Measurements from ENCODE around the gene ISCU. TPM values are rescaled to one million over a fixed set of nuclear protein-coding genes. Genes with fewer than 3 reads are reported as not detected.

Gene ISCU
- total and polyA plus RNA-seq, 9 of the 15 experiments (the other 6 are each of a cell fraction or from before 2014, with no cell fraction given), result 15.9 to 92.5 (median 77.3) TPM

DNA sequence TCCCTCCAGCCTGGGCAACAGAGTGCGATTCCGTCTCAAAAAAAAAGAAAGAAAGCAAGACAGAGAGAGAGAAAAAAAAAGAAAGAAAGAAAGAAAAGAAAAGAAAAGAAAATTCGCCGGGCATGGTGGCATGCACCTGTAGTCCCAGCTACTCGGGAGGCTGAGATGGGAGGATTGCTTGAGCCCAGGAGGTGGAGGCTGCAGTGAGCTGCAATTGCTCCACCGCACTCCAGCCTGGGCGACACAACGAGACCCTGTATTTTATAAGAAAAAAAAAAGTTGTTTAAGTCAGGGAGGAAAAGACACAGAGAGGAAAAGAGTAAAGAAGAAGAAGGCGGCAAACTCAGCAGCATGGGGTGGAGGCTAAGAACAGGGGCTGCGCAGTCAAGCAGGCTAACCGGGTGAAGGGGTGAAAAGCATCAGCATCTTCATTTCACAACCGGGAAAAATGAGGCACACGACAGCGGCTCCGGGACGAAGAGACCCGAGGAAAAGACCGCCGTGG is 47.9 kb upstream of the ISCU start (continued):
- TF ChIP-seq, protein P1, sequence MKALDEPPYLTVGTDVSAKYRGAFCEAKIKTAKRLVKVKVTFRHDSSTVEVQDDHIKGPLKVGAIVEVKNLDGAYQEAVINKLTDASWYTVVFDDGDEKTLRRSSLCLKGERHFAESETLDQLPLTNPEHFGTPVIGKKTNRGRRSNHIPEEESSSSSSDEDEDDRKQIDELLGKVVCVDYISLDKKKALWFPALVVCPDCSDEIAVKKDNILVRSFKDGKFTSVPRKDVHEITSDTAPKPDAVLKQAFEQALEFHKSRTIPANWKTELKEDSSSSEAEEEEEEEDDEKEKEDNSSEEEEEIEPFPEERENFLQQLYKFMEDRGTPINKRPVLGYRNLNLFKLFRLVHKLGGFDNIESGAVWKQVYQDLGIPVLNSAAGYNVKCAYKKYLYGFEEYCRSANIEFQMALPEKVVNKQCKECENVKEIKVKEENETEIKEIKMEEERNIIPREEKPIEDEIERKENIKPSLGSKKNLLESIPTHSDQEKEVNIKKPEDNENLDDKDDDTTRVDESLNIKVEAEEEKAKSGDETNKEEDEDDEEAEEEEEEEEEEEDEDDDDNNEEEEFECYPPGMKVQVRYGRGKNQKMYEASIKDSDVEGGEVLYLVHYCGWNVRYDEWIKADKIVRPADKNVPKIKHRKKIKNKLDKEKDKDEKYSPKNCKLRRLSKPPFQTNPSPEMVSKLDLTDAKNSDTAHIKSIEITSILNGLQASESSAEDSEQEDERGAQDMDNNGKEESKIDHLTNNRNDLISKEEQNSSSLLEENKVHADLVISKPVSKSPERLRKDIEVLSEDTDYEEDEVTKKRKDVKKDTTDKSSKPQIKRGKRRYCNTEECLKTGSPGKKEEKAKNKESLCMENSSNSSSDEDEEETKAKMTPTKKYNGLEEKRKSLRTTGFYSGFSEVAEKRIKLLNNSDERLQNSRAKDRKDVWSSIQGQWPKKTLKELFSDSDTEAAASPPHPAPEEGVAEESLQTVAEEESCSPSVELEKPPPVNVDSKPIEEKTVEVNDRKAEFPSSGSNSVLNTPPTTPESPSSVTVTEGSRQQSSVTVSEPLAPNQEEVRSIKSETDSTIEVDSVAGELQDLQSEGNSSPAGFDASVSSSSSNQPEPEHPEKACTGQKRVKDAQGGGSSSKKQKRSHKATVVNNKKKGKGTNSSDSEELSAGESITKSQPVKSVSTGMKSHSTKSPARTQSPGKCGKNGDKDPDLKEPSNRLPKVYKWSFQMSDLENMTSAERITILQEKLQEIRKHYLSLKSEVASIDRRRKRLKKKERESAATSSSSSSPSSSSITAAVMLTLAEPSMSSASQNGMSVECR (CRISPR knock-in tag; IDR thresholded peaks at IDR 0.05), result no peak
- TF ChIP-seq KAT8 (IDR thresholded peaks at IDR 0.05; ENCODE audit: low read depth) (no peak), ZNF445 (CRISPR knock-in tag; IDR thresholded peaks at IDR 0.05; ENCODE audit: low read depth) (no peak), MYC (IDR thresholded peaks at IDR 0.05; ENCODE audit: low read depth, low read length) (no peak), MYC (CRISPR knock-in tag; IDR thresholded peaks at IDR 0.05; ENCODE audit: borderline replicate concordance, low read depth) (no peak), ZNF146 (CRISPR knock-in tag; IDR thresholded peaks at IDR 0.05; ENCODE audit: unreplicated experiment) (no peak), ADNP (tag; IDR thresholded peaks at IDR 0.05) (no peak), PML (IDR thresholded peaks at IDR 0.05; ENCODE audit: low read length) (no peak), NFE2 (IDR thresholded peaks at IDR 0.05; ENCODE audit: low read depth) (no peak), ZNF165 (CRISPR knock-in tag; IDR thresholded peaks at IDR 0.05; ENCODE audit: borderline replicate concordance) (no peak), CTBP1 (IDR thresholded peaks at IDR 0.05; ENCODE audit: borderline replicate concordance) (no peak), BCL6 (CRISPR knock-in tag; IDR thresholded peaks at IDR 0.05) (no peak), TARDBP (IDR thresholded peaks at IDR 0.05) (no peak), SIRT6 (IDR thresholded peaks at IDR 0.05; ENCODE audit: low read depth, low read length) (no peak), SP2 (IDR thresholded peaks at IDR 0.05; ENCODE audit: extremely low read depth, low read depth, low read length, poor library complexity, severe bottlenecking) (no peak), GABPB1 (CRISPR knock-in tag; IDR thresholded peaks at IDR 0.05) (no peak)
- TF ChIP-seq, protein P2, sequence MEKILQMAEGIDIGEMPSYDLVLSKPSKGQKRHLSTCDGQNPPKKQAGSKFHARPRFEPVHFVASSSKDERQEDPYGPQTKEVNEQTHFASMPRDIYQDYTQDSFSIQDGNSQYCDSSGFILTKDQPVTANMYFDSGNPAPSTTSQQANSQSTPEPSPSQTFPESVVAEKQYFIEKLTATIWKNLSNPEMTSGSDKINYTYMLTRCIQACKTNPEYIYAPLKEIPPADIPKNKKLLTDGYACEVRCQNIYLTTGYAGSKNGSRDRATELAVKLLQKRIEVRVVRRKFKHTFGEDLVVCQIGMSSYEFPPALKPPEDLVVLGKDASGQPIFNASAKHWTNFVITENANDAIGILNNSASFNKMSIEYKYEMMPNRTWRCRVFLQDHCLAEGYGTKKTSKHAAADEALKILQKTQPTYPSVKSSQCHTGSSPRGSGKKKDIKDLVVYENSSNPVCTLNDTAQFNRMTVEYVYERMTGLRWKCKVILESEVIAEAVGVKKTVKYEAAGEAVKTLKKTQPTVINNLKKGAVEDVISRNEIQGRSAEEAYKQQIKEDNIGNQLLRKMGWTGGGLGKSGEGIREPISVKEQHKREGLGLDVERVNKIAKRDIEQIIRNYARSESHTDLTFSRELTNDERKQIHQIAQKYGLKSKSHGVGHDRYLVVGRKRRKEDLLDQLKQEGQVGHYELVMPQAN (IDR thresholded peaks at IDR 0.05; ENCODE audit: borderline replicate concordance), result peak; percentile 32; the same call in 1 of the 2 replicates
- TF ChIP-seq, protein P3, sequence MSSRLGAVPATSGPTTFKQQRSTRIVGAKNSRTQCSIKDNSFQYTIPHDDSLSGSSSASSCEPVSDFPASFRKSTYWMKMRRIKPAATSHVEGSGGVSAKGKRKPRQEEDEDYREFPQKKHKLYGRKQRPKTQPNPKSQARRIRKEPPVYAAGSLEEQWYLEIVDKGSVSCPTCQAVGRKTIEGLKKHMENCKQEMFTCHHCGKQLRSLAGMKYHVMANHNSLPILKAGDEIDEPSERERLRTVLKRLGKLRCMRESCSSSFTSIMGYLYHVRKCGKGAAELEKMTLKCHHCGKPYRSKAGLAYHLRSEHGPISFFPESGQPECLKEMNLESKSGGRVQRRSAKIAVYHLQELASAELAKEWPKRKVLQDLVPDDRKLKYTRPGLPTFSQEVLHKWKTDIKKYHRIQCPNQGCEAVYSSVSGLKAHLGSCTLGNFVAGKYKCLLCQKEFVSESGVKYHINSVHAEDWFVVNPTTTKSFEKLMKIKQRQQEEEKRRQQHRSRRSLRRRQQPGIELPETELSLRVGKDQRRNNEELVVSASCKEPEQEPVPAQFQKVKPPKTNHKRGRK (tag; IDR thresholded peaks at IDR 0.05), result peak; percentile 35; the same call in 1 of the 2 replicates
- TF ChIP-seq, protein P4, sequence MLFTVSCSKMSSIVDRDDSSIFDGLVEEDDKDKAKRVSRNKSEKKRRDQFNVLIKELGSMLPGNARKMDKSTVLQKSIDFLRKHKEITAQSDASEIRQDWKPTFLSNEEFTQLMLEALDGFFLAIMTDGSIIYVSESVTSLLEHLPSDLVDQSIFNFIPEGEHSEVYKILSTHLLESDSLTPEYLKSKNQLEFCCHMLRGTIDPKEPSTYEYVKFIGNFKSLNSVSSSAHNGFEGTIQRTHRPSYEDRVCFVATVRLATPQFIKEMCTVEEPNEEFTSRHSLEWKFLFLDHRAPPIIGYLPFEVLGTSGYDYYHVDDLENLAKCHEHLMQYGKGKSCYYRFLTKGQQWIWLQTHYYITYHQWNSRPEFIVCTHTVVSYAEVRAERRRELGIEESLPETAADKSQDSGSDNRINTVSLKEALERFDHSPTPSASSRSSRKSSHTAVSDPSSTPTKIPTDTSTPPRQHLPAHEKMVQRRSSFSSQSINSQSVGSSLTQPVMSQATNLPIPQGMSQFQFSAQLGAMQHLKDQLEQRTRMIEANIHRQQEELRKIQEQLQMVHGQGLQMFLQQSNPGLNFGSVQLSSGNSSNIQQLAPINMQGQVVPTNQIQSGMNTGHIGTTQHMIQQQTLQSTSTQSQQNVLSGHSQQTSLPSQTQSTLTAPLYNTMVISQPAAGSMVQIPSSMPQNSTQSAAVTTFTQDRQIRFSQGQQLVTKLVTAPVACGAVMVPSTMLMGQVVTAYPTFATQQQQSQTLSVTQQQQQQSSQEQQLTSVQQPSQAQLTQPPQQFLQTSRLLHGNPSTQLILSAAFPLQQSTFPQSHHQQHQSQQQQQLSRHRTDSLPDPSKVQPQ (CRISPR knock-in tag; IDR thresholded peaks at IDR 0.05; ENCODE audit: borderline replicate concordance), result no peak
